Natural killer cell treated with Interleukin-12 subunit alpha and Interleukin-12 subunit beta and Interleukin-15 and Interleukin-18, amount 100 ng/mL, for 72 hours (primary cell): ENCODE results near the gene IFNA14. TPM values are rescaled to one million over a fixed set of nuclear protein-coding genes. Genes with fewer than 3 reads are reported as not detected.
"Not testable (repeated sequence)": the region's sequence is repeated elsewhere in the genome, so short reads cannot be mapped to it uniquely, and the experiment has no call there.

Experiments used
- ATAC-seq, 2 donors: fragments of 150-1000 bp; cut with Tn5 transposase in 1 of 2; sonication (Bioruptor Pico), chemical (Tn5 transposase) in 1 of 2; 2 replicates each; pipeline ENCODE4 v1.10.0; 2021
- DNase-seq: peaks from one replicate; pipeline ENCODE4 v3.0.0; 2022; ENCODE audit warnings: low spot score
- H3K27ac Mint-ChIP-seq, 2 donors: 1 replicate in 1 of 2; 2 replicates in 1 of 2; pipeline ENCODE4 v1.8.0; 2022; ENCODE audit warnings: mixed read lengths in 2 of 2, mild to moderate bottlenecking in 1 of 2, moderate library complexity in 1 of 2
- H3K27me3 Mint-ChIP-seq, 2 donors: 1 replicate in 1 of 2; 2 replicates in 1 of 2; pipeline ENCODE4 v1.8.0; 2022; ENCODE audit warnings: mixed read lengths in 2 of 2
- H3K36me3 Mint-ChIP-seq: one replicate; pipeline ENCODE4 v1.8.0; 2022; ENCODE audit warnings: mixed read lengths
- H3K4me1 Mint-ChIP-seq, 2 donors: 1 replicate in 1 of 2; 2 replicates in 1 of 2; pipeline ENCODE4 v1.8.0; 2022; ENCODE audit warnings: low read depth in 2 of 2, mixed read lengths in 2 of 2, mild to moderate bottlenecking in 1 of 2
- H3K4me3 Mint-ChIP-seq: one replicate; pipeline ENCODE4 v1.8.0; 2022; ENCODE audit warnings: mixed read lengths
- H3K9me3 Mint-ChIP-seq: 2 replicates; pipeline ENCODE4 v1.8.0; 2022; ENCODE audit warnings: mixed read lengths
- total RNA-seq, 2 donors: library from RNA; stranded (reverse); gene quantifications; one replicate each; pipeline ENCODE4 v1.2.3, GENCODE V29; 2022

IFNA14 gene
- total RNA-seq, 2 donors from 2014 or later: not detected

- DNase-seq (no peak), ATAC-seq (no peak)
- Mint-ChIP-seq H3K27ac (no peak overlapping the region), H3K4me3 (no peak overlapping the region), H3K27me3 (peaks cover 21 to 25% of the 10 kb centered on the region in 2 donors), H3K9me3 (no peaks in the 10 kb centered on the region), H3K36me3 (peaks cover 5% of the 10 kb centered on the region), H3K4me1 (no peaks in the 10 kb centered on the region)
Measured at GRCh38 chr9:21205204-21205603, 34.6 kb downstream of the IFNA14 start.

- H3K36me3 Mint-ChIP-seq, DNase-seq, ATAC-seq, H3K4me3 Mint-ChIP-seq, H3K27ac Mint-ChIP-seq, H3K4me1 Mint-ChIP-seq, H3K9me3 Mint-ChIP-seq: not testable (repeated sequence)
- peaks cover 21 to 25% of the 10 kb centered on the region in 2 donors for H3K27me3 Mint-ChIP-seq
Measured at GRCh38 chr9:21202105-21202504, 37.7 kb downstream of the IFNA14 start, which contains the start of gene IFNA7. Gene IFNA7 (minus strand): TSS chr9:21202205. CDS start chr9:21202165, 40 bp downstream.

- Mint-ChIP-seq H3K4me3 (peak overlapping the region; percentile 63), H3K27ac (peak overlapping the region in 1 of 2 donors; percentile 52)
- peak; percentile 65 to 80 for ATAC-seq
- H3K9me3 Mint-ChIP-seq, DNase-seq, H3K4me1 Mint-ChIP-seq, H3K27me3 Mint-ChIP-seq, H3K36me3 Mint-ChIP-seq: not testable (repeated sequence)
Measured at GRCh38 chr9:21194867-21195776, 44.7 kb downstream of the IFNA14 start.

Other genes starting within 250 kb of the IFNA14 start
- 1 to 10 TPM; 2.2 to 3.1 TPM for gene HACD4, start 208.4 kb downstream of the IFNA14 start, total RNA-seq
- gene IFNB1, start 162.1 kb downstream of the IFNA14 start, total RNA-seq: not detected
- not detected for gene IFNW1, start 98.2 kb downstream of the IFNA14 start, total RNA-seq
- not detected for gene IFNA21, start 73.3 kb downstream of the IFNA14 start, total RNA-seq
- gene IFNA4, start 52.4 kb downstream of the IFNA14 start, total RNA-seq: not detected
- gene IFNA7, start 37.8 kb downstream of the IFNA14 start, total RNA-seq: not detected
- gene IFNA10, start 32.9 kb downstream of the IFNA14 start, total RNA-seq: not detected
- not detected for gene IFNA16, start 22.7 kb downstream of the IFNA14 start, total RNA-seq
- not detected for gene IFNA17, start 11.8 kb downstream of the IFNA14 start, total RNA-seq
- not detected for gene IFNA5, start 65.3 kb upstream of the IFNA14 start, total RNA-seq
- 10 to 100 TPM; 13.3 to 16.6 TPM for gene KLHL9, start 95.4 kb upstream of the IFNA14 start, total RNA-seq
- gene IFNA6, start 110.9 kb upstream of the IFNA14 start, total RNA-seq: not detected
- gene IFNA13, start 128.1 kb upstream of the IFNA14 start, total RNA-seq: not detected
- gene IFNA2, start 145.4 kb upstream of the IFNA14 start, total RNA-seq: not detected
- gene IFNA8, start 169.1 kb upstream of the IFNA14 start, total RNA-seq: not detected
- not detected for gene IFNA1, start 200.4 kb upstream of the IFNA14 start, total RNA-seq
- not detected for gene IFNE, start 242.3 kb upstream of the IFNA14 start, total RNA-seq